Panc1 (cell line): Measurements from ENCODE around the gene KCNQ1OT1. TPM values are rescaled to one million over a fixed set of nuclear protein-coding genes. Genes with fewer than 3 reads are reported as not detected.

Source experiments
- ATAC-seq: fragments of 200-7000 bp; cut with Tn5 transposase; 2 replicates; pipeline ENCODE4 v1.9.1; 2020; ENCODE audit warnings: mild to moderate bottlenecking, moderate library complexity
- BruUV-seq: library from RNA; stranded (reverse); fragments of 400-500 nt; replicated peaks from 2 replicates; lab custom pipeline; 2021; lab: Mats Ljungman, UMichigan
- CTCF ChIA-PET: fragments of 300-600 bp; sonication (Branson Sonifier 250); formaldehyde crosslinking; loops from one replicate; lab custom pipeline; 2022; ENCODE audit warnings: antibody characterized with exemption; lab: Charles Lee
- POLR2A ChIA-PET: fragments of 300-600 bp; sonication (Branson Sonifier 250); formaldehyde crosslinking; loops from one replicate; lab custom pipeline; 2022; ENCODE audit warnings: antibody characterized with exemption; lab: Charles Lee
- DNase-seq: peaks from one replicate; pipeline ENCODE4 v3.0.0-alpha.2; 2010; ENCODE audit warnings: low read depth, low spot score
- H3K27ac ChIP-seq: 2 replicates; pipeline ENCODE4 v1.5.1; 2011; ENCODE audit warnings: mild to moderate bottlenecking, low read length, inconsistent platforms
- H3K27me3 ChIP-seq: fragments of 200-500 bp; sonication (Bioruptor generic); 2 replicates; pipeline ENCODE4 v1.6.0; 2014; ENCODE audit warnings: low read length, inconsistent platforms; ENCODE audit not compliant: control insufficient read depth, insufficient read depth
- H3K36me3 ChIP-seq: fragments of 200-500 bp; sonication (Bioruptor generic); 2 replicates; pipeline ENCODE4 v1.5.1; 2014; ENCODE audit warnings: inconsistent platforms, mild to moderate bottlenecking, low read length, moderate library complexity; ENCODE audit not compliant: control insufficient read depth, insufficient read depth
- H3K4me1 ChIP-seq: 2 replicates; pipeline ENCODE4 v1.5.1; 2011; ENCODE audit warnings: inconsistent platforms, mild to moderate bottlenecking, low read length, moderate library complexity; ENCODE audit not compliant: control insufficient read depth, insufficient read depth
- H3K4me3 ChIP-seq, 2 experiments: 2 replicates each; pipeline ENCODE4 v1.5.1; 2011 to 2012; ENCODE audit warnings: low read depth in 2 of 2, low read length in 2 of 2, mild to moderate bottlenecking in 2 of 2, inconsistent platforms in 1 of 2, moderate library complexity in 1 of 2
- H3K9me3 ChIP-seq: fragments of 200-500 bp; sonication (Bioruptor generic); 2 replicates; pipeline ENCODE4 v1.5.1; 2014; ENCODE audit warnings: low read depth, mild to moderate bottlenecking, inconsistent platforms, low read length, moderate library complexity; ENCODE audit not compliant: control insufficient read depth, insufficient read depth
- POLR2AphosphoS5 ChIP-seq: IDR thresholded peaks from 2 replicates; pipeline ENCODE4 v1.6.1; 2012; ENCODE audit warnings: mild to moderate bottlenecking, low read depth, low read length, moderate library complexity
- SIN3A ChIP-seq: IDR thresholded peaks from 2 replicates; pipeline ENCODE4 v1.6.1; 2012; ENCODE audit warnings: low read depth, mild to moderate bottlenecking, low read length, moderate library complexity, borderline replicate concordance; ENCODE audit not compliant: insufficient read depth
- TCF7L2 ChIP-seq: IDR thresholded peaks from 2 replicates; pipeline ENCODE4 v1.6.1; 2011; ENCODE audit warnings: mild to moderate bottlenecking, low read depth, low read length, inconsistent platforms
- in situ Hi-C: cut with HindIII; loops from 2 replicates; pipeline ENCODE4 v1.10.0; 2016; ENCODE audit warnings: low sequenced_read_pairs, low pct_unique_long_range_greater_than_20kb
- intact Hi-C: fragments of 100-400 bp; cut with micrococcal nuclease; formaldehyde crosslinking; loops from one replicate; pipeline ENCODE4 v1.10.0; 2022; ENCODE audit not compliant: unreplicated experiment
- total RNA-seq: library from RNA; stranded (reverse); gene quantifications from one replicate; pipeline ENCODE4 v1.2.1, GENCODE V29; 2021; ENCODE audit not compliant: unreplicated experiment
- TF ChIP-seq, protein P1 (sequence below): fragments of 450-650 bp; IDR thresholded peaks from 2 replicates; pipeline ENCODE4 v1.5.1; 2017; ENCODE audit warnings: mild to moderate bottlenecking
- TF ChIP-seq, protein P2 (sequence below), 2 experiments: IDR thresholded peaks; 2 replicates each; pipeline ENCODE4 v1.6.1; 2011 to 2012; ENCODE audit warnings: low read depth in 2 of 2, control low read depth in 1 of 2, low read length in 1 of 2, mild to moderate bottlenecking in 1 of 2, moderate library complexity in 1 of 2; ENCODE audit not compliant: insufficient read depth in 1 of 2

The KCNQ1OT1 gene
- total RNA-seq, 1 experiment from 2014 or later: 1.3 TPM

DNA sequence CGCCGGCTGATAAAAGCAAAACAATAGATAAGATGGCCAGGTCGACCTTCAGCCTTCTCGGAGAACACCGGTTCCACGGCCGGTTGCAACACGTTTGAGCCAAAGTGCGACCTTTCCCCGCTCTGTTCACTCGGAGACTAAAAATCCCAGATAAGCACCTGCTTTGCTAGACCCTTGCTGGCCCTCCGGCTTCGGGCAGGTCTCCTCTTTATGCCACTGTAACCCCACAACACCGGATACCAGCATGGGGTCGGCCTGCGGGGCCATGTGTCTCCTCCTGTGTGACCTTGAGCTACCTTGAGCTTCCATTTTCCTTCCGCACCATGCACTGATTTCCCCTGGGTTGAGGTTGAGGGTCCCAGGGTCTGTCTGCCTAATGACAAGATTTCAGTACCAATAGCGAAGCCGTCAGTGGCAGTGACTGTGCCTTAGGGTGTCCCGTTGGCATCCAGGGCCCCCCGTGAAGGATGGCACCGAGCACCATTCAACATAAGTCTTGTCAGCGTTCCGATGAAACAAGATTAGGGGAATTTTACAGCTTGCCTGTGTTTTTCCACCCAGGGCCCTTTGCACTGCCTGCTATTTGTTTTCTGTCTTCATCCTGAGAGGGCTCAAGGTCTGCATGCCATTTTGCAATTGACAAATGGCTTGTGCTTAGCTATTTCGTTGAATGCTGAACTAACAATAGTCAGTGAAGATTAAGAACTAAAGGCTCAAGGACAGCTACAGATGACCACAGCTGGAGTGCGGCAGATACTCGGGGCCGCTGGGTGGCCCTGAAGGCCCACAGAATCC, 136.4 kb downstream of the KCNQ1OT1 start:
- H3K4me1 ChIP-seq: no peaks in the 10 kb centered on the region
- no peaks in the 10 kb centered on the region for H3K36me3 ChIP-seq
- POLR2A ChIA-PET: interaction anchor here (0.6 kb wide), 1 partner anchor 568 kb away, joined by 10 read pairs; no protein-coding TSS in a partner anchor
- ATAC-seq (no peak), DNase-seq (no peak)
- no peak overlapping the region for H3K27ac ChIP-seq
- no peaks in the 10 kb centered on the region for H3K9me3 ChIP-seq
- CTCF ChIA-PET: no interaction called here
- no TSS peak for BruUV-seq
- no peak overlapping the region for H3K4me3 ChIP-seq
- TF ChIP-seq, protein P1, sequence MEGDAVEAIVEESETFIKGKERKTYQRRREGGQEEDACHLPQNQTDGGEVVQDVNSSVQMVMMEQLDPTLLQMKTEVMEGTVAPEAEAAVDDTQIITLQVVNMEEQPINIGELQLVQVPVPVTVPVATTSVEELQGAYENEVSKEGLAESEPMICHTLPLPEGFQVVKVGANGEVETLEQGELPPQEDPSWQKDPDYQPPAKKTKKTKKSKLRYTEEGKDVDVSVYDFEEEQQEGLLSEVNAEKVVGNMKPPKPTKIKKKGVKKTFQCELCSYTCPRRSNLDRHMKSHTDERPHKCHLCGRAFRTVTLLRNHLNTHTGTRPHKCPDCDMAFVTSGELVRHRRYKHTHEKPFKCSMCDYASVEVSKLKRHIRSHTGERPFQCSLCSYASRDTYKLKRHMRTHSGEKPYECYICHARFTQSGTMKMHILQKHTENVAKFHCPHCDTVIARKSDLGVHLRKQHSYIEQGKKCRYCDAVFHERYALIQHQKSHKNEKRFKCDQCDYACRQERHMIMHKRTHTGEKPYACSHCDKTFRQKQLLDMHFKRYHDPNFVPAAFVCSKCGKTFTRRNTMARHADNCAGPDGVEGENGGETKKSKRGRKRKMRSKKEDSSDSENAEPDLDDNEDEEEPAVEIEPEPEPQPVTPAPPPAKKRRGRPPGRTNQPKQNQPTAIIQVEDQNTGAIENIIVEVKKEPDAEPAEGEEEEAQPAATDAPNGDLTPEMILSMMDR: no peak
- no peak for TF ChIP-seq TCF7L2
- no peak for TF ChIP-seq SIN3A
- TF ChIP-seq POLR2AphosphoS5: no peak
- TF ChIP-seq, protein P2, sequence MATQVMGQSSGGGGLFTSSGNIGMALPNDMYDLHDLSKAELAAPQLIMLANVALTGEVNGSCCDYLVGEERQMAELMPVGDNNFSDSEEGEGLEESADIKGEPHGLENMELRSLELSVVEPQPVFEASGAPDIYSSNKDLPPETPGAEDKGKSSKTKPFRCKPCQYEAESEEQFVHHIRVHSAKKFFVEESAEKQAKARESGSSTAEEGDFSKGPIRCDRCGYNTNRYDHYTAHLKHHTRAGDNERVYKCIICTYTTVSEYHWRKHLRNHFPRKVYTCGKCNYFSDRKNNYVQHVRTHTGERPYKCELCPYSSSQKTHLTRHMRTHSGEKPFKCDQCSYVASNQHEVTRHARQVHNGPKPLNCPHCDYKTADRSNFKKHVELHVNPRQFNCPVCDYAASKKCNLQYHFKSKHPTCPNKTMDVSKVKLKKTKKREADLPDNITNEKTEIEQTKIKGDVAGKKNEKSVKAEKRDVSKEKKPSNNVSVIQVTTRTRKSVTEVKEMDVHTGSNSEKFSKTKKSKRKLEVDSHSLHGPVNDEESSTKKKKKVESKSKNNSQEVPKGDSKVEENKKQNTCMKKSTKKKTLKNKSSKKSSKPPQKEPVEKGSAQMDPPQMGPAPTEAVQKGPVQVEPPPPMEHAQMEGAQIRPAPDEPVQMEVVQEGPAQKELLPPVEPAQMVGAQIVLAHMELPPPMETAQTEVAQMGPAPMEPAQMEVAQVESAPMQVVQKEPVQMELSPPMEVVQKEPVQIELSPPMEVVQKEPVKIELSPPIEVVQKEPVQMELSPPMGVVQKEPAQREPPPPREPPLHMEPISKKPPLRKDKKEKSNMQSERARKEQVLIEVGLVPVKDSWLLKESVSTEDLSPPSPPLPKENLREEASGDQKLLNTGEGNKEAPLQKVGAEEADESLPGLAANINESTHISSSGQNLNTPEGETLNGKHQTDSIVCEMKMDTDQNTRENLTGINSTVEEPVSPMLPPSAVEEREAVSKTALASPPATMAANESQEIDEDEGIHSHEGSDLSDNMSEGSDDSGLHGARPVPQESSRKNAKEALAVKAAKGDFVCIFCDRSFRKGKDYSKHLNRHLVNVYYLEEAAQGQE (IDR thresholded peaks at IDR 0.05; ENCODE audit: insufficient read depth in 1 of 2, low read depth in 2 of 2, low read length in 1 of 2): no peak
- in situ Hi-C loops (no loop called here), intact Hi-C loops (no loop called here)
- no peaks in the 10 kb centered on the region for H3K27me3 ChIP-seq

DNA sequence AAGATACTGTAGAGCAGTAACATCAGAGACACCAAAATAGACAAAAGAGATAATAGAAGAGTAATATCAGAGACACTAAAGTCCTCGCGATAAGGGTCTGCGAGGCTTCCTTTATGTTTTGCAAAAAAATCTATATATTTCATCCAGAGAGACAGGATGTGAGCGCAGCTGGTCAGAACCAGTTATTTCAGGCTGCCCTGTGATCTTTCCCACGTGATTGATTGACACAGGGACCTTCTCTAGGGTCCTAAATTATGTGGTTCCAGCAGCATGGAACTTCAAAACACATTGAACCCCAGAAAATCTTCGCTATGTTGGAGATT, 136.9 kb downstream of the KCNQ1OT1 start:
- Histone ChIP-seq H3K9me3 (no peaks in the 10 kb centered on the region), H3K4me3 (no peak overlapping the region), H3K36me3 (no peaks in the 10 kb centered on the region), H3K4me1 (no peaks in the 10 kb centered on the region), H3K27me3 (no peaks in the 10 kb centered on the region), H3K27ac (no peak overlapping the region)
- in situ Hi-C loops: no loop called here
- no TSS peak for BruUV-seq
- intact Hi-C loops: no loop called here
- DNase-seq (no peak), ATAC-seq (no peak)
- ChIA-PET POLR2A (interaction anchor here (0.6 kb wide), 1 partner anchor 567 kb away, joined by 10 read pairs; no protein-coding TSS in a partner anchor), CTCF (no interaction called here)
- TF ChIP-seq, protein P1: no peak
- TF ChIP-seq TCF7L2 (no peak), SIN3A (no peak), POLR2AphosphoS5 (no peak)
- TF ChIP-seq, protein P2 (IDR thresholded peaks at IDR 0.05; ENCODE audit: insufficient read depth in 1 of 2, low read depth in 2 of 2, low read length in 1 of 2): no peak
